ENCODE measurements around the gene TBKBP1. TPM values are rescaled to one million over a fixed set of nuclear protein-coding genes. Genes with fewer than 3 reads are reported as not detected.
A peak's percentile ranks its signal among the peaks of the same experiment; 100 is the strongest.

Gene TBKBP1
- total and polyA plus RNA-seq, 2 of the 4 experiments (the other 2 are of a cell fraction), result 3.4 to 8.5 TPM

DNA sequence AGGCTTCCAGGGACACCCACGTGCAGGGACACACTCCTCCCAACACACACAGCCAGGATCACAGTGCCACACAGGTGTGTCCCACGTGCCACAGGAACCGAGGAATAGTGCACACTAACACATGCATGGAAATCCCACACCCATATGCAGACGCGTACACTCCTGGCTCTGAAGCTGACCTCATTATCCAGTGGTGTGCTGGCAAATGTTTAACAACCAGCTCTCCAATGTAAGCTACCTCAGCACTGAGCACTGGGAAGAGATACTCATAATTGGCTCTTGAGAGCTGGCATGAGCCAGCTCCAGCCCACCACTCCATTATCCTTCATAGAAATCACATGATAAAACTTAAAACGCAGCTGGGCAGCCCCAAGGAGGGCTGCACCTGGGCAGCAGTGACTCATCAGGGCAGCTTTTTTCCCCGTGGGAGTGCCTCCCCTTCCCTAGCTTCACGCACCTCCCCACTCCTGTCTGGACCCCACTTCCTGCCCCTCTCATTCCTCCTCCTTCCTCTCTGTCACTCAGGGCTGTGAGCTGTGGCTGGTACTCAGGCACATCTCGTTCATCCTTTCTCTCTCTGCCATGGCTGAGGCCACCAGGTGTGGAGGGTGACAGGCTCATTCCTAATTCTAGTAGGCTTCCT lies 24.1 kb downstream of the TBKBP1 start:
- POLR2A ChIA-PET (ENCODE audit: unreplicated experiment), result no interaction called here
- in situ Hi-C loops (cut with MboI; ENCODE audit: low sequenced_read_pairs), result no loop called here
- no peaks in the 10 kb centered on the region for H3K79me1 ChIP-seq (ENCODE audit: low read depth in 1 of 2, low read length in 2 of 2)
- no peak overlapping the region for H3K4me3 ChIP-seq (ENCODE audit: insufficient read depth, low read depth, low read length)
- H2AFZ ChIP-seq (replicated peaks; ENCODE audit: low read length, poor library complexity), result peak overlapping the region; percentile 47
- H3K4ac ChIP-seq (ENCODE audit: low read depth, low read length), result peak overlapping the region; percentile 15; the same call in 1 of the 2 replicates
- peak overlapping the region; percentile 48; the same call in 1 of the 2 replicates for H2AK5ac ChIP-seq (ENCODE audit: low read depth, low read length)
- H3K9ac ChIP-seq (ENCODE audit: low read depth, low read length), result no peak overlapping the region
- dilution Hi-C loops (cut with HindIII; ENCODE audit: low sequenced_read_pairs, unreplicated experiment), result no loop called here
- no peak overlapping the region for H4K5ac ChIP-seq (ENCODE audit: low read depth, low read length)
- H2BK15ac ChIP-seq (ENCODE audit: low read depth, low read length), result no peak overlapping the region; the same call in 2 of the 3 replicates
- no peak overlapping the region for H2BK5ac ChIP-seq (ENCODE audit: low read depth, low read length, poor library complexity, severe bottlenecking)
- H3K18ac ChIP-seq (ENCODE audit: low read depth, low read length), result no peak overlapping the region
- no peak overlapping the region for H3K27ac ChIP-seq (ENCODE audit: insufficient read depth, low read length)
- H3K9me1 ChIP-seq (ENCODE audit: insufficient read depth, low read length), result peaks cover 5% of the 10 kb centered on the region; the same call in 1 of the 2 replicates
- peaks cover 92% of the 10 kb centered on the region for H3K27me3 ChIP-seq (ENCODE audit: control insufficient read depth, insufficient read depth, low read length)
- H2AK9ac ChIP-seq (replicated peaks; ENCODE audit: low read depth, low read length, poor library complexity), result peak overlapping the region; percentile 40
- 0 out of 2 replicates have a peak overlapping the region, but pooled peaks have one; percentile 29 for H2BK120ac ChIP-seq (ENCODE audit: low read depth, low read length)
- H3K23ac ChIP-seq (ENCODE audit: low read depth, low read length), result no peak overlapping the region
- H3K36me3 ChIP-seq (ENCODE audit: control insufficient read depth, insufficient read depth, low read length), result no peaks in the 10 kb centered on the region
- H4K8ac ChIP-seq (ENCODE audit: low read depth in 2 of 2, low read length in 2 of 2), result no peak overlapping the region
- no peak overlapping the region for H3K56ac ChIP-seq (ENCODE audit: extremely low read depth, insufficient read depth, low read length)
- H3K9me3 ChIP-seq (ENCODE audit: control insufficient read depth, insufficient read depth, low read length), result no peaks in the 10 kb centered on the region
- TF ChIP-seq FOS (IDR thresholded peaks at IDR 0.05; ENCODE audit: low read depth, low read length) (no peak), BHLHE40 (IDR thresholded peaks at IDR 0.05; ENCODE audit: low read depth, low read length) (no peak), POLR2A (IDR thresholded peaks at IDR 0.05; ENCODE audit: low read depth, low read length) (no peak), MAZ (IDR thresholded peaks at IDR 0.05; ENCODE audit: borderline replicate concordance, low read depth, low read length) (no peak), RAD21 (IDR thresholded peaks at IDR 0.05; ENCODE audit: low read length) (no peak), NFE2L2 (IDR thresholded peaks at IDR 0.05; ENCODE audit: low read depth, low read length) (no peak), RCOR1 (IDR thresholded peaks at IDR 0.05; ENCODE audit: insufficient replicate concordance, low read length) (no peak), MAFK (IDR thresholded peaks at IDR 0.05; ENCODE audit: low read depth, low read length) (no peak), MXI1 (IDR thresholded peaks at IDR 0.05; ENCODE audit: borderline replicate concordance, low read depth, low read length) (no peak), CHD1 (IDR thresholded peaks at IDR 0.05; ENCODE audit: low read depth, low read length) (no peak), ELK1 (IDR thresholded peaks at IDR 0.05; ENCODE audit: borderline replicate concordance, low read depth, low read length) (no peak), SMC3 (IDR thresholded peaks at IDR 0.05; ENCODE audit: low read depth, low read length) (no peak), RFX5 (IDR thresholded peaks at IDR 0.05; ENCODE audit: low read depth, low read length) (no peak), CTCF (conservative IDR thresholded peaks at IDR 0.05; ENCODE audit: low read depth, low read length) (no peak), CEBPB (IDR thresholded peaks at IDR 0.05; ENCODE audit: low read depth, low read length) (no peak)
- CTCF ChIA-PET, result interaction anchor here (0.6 to 1.4 kb wide), 2 partner anchors 11 to 84 kb away, joined by 4 to 8 read pairs; no protein-coding TSS in a partner anchor
- DNase-seq (no peak), ATAC-seq (ENCODE audit: low read depth) (no peak)
- H3K4me1 ChIP-seq (ENCODE audit: control insufficient read depth, insufficient read depth, low read length), result peaks cover 27% of the 10 kb centered on the region
- 29% methylated on average over 4 of the region's 9 CpGs; no CpG with 5 or more reads in 1 of the 2 experiments for WGBS, 2 experiments (ENCODE audit: extremely low coverage in 2 of 2, insufficient read length in 1 of 2)
- H4K20me1 ChIP-seq (ENCODE audit: insufficient read depth, low read length), result peaks cover 47% of the 10 kb centered on the region
- no TSS peak for BruUV-seq (replicated peaks)
- peak overlapping the region; percentile 5; the same call in 1 of the 2 replicates for H3K14ac ChIP-seq (replicated peaks; ENCODE audit: low read depth, low read length)
- intact Hi-C loops (cut with micrococcal nuclease), result no loop called here
- H4K91ac ChIP-seq (ENCODE audit: insufficient read depth, low read depth, low read length), result no peak overlapping the region
- no peak overlapping the region; the same call in 1 of the 2 replicates for H2BK20ac ChIP-seq (ENCODE audit: low read depth, low read length)
- no peak overlapping the region for H3K4me2 ChIP-seq (ENCODE audit: low read depth, low read length)

Measured in IMR-90 (cell line).